Right lobe of liver (tissue), 6 donors: ENCODE data around the gene DAPK2. TPM values are rescaled to one million over a fixed set of nuclear protein-coding genes. Genes with fewer than 3 reads are reported as not detected.

Experiments used
- ATAC-seq, 4 donors: fragments of 200-7000 bp; cut with Tn5 transposase; one replicate each; pipeline ENCODE4 v1.9.1; 2020; ENCODE audit warnings: mild to moderate bottlenecking in 4 of 4, moderate library complexity in 4 of 4
- DNase-seq, 3 donors: peaks; one replicate each; pipeline ENCODE4 v3.0.0-alpha.2; 2020
- H3K27ac ChIP-seq, 3 donors: fragments of 200-600 bp; one replicate each; pipeline ENCODE4 v1.8.0; 2022
- H3K27me3 ChIP-seq, 2 donors: fragments of 200-600 bp; one replicate each; pipeline ENCODE4 v1.8.0; 2022
- H3K36me3 ChIP-seq, 4 donors: fragments of 200-600 bp; sonication (generic) in 1 of 4; one replicate each; pipeline versions ENCODE4 v1.5.1 to v1.8.0; 2017 to 2022; ENCODE audit warnings: control low read depth in 1 of 4
- H3K4me1 ChIP-seq, 4 donors: fragments of 200-600 bp; sonication (generic) in 1 of 4; one replicate each; pipeline versions ENCODE4 v1.5.1 to v1.8.0; 2017 to 2022; ENCODE audit warnings: control low read depth in 1 of 4
- H3K4me3 ChIP-seq, 3 donors: fragments of 200-600 bp; one replicate each; pipeline ENCODE4 v1.8.0; 2022
- H3K9me3 ChIP-seq, 4 donors: fragments of 200-600 bp; sonication (generic) in 1 of 4; one replicate each; pipeline versions ENCODE4 v1.5.1 to v1.8.0; 2017 to 2022; ENCODE audit warnings: control low read depth in 1 of 4
- CTCF ChIP-seq, 4 donors: fragments of 200-600 bp in 3 of 4; fragments of 450-650 bp in 1 of 4; IDR thresholded peaks; one replicate each; pipeline versions ENCODE4 v1.5.1 to v1.8.0; 2016 to 2022; ENCODE audit warnings: antibody characterized with exemption in 4 of 4, mild to moderate bottlenecking in 2 of 4
- POLR2A ChIP-seq: fragments of 450-650 bp; IDR thresholded peaks from one replicate; pipeline ENCODE4 v1.6.1; 2017; ENCODE audit warnings: antibody characterized with exemption, mild to moderate bottlenecking
- whole genome bisulfite sequencing: methylation state at CpG from one replicate; pipeline ENCODE4 v1.1.6; 2018; ENCODE audit warnings: low coverage, low lambda C conversion rate; ENCODE audit not compliant: insufficient coverage; ENCODE audit errors: missing lambda C conversion rate; 5-methylcytosine and 5-hydroxymethylcytosine counted together
- intact Hi-C, 2 donors: fragments of 100-400 bp; cut with DNase I; formaldehyde crosslinking; loops; one replicate each; pipeline versions ENCODE4 v1.11.2 to v1.14.1; 2022
- total RNA-seq, 6 experiments: library from RNA; depleted of rRNA in 2 of 6; stranded (reverse); fragments of >200 nt in 2 of 6; fragmentation: NEBNext Ultra II Directional in 3 of 6; extraction: Animal tissue kit (Norgen Biotek cat#: 25700) in 3 of 6; gene quantifications; one replicate each; pipeline versions ENCODE4 v1.1.0 to v1.2.4, GENCODE V29; 2016 to 2023
- donor health status: DM: no; HTN: yes; CAD: no.
- donor health status: DM: no; HTN: no; CAD: no.
- donor health status: DM: no; HTN: no; CAD: no.
- donor health status: DM: no; HTN: yes; CAD: no.
- donor health status: DM: no; HTN: yes; CAD: no.

DAPK2 gene
- total RNA-seq, 6 experiments from 2014 or later = 1.5 to 11.5 (median 4.7) TPM

DNA sequence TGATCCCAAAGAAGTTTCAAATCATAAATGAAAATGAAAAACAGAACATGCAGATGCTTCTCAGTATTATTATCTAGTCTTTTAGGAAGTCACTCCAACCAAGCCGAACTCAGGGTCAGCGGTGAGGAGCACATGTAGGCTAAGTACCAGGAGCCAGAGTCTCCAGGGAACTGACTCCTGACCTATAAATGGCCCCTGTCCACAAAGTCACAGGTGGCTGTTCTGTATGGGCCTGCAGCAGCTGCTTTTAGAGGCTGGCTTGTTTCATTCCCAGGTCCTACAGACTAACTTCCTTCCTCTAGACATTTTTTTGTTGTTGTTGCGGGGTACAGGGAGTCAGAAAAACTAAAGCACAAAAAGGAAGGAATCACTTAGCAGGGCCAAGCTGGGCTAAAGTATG lies 54.6 kb downstream of the DAPK2 start:
- TF ChIP-seq CTCF (IDR thresholded peaks at IDR 0.05) (no peak), POLR2A (no peak)
- intact Hi-C loops = no loop called here
- 64% methylated on average over 3 of the region's 3 CpGs for WGBS
- Histone ChIP-seq H3K36me3 (no peaks in the 10 kb centered on the region), H3K9me3 (no peaks in the 10 kb centered on the region), H3K4me1 (no peaks in the 10 kb centered on the region), H3K4me3 (no peak overlapping the region), H3K27me3 (no peaks in the 10 kb centered on the region), H3K27ac (no peak overlapping the region)
- ATAC-seq (peak in 1 of 4 donors; percentile 39), DNase-seq (no peak)

DNA sequence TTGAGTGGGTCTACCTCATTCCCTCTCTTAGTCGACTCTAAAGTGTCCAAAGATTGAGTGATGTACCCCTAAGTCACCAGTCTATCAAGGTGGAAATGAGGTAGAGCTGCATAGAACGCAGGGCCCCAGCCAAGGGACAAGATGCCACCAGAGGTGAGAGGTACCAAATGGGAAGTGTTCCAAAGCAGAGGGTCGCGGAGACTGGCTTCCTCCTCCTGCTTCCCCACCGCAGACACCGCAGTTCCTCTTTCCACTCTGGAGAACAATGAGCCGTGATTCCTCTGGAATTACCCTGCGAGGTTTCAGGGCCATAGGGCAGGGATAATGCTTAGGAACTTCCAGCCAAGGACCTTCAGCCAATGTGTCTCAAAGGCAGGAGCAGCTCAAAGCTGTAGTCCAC lies 55.8 kb downstream of the DAPK2 start:
- H3K9me3 ChIP-seq = no peaks in the 10 kb centered on the region

GRCh38 chr15:63987796-63988378 lies 58.4 kb downstream of the DAPK2 start:
- intact Hi-C loops = no loop called here
- Histone ChIP-seq H3K9me3 (no peaks in the 10 kb centered on the region), H3K36me3 (no peaks in the 10 kb centered on the region), H3K4me3 (no peak overlapping the region), H3K27me3 (no peaks in the 10 kb centered on the region), H3K4me1 (no peaks in the 10 kb centered on the region), H3K27ac (no peak overlapping the region)
- TF ChIP-seq POLR2A = no peak
- no peak for TF ChIP-seq CTCF (IDR thresholded peaks at IDR 0.05)
- DNase-seq (no peak), ATAC-seq (no peak)
- WGBS = 81% methylated on average over 4 of the region's 4 CpGs

More for the DNA sequence above, 55.8 kb downstream of the DAPK2 start:
- no peak for DNase-seq
- no peak overlapping the region for H3K4me3 ChIP-seq
- TF ChIP-seq POLR2A (no peak), CTCF (IDR thresholded peaks at IDR 0.05) (no peak)
- intact Hi-C loops = no loop called here
- H3K4me1 ChIP-seq = no peaks in the 10 kb centered on the region
- WGBS = 61% methylated on average over 2 of the region's 8 CpGs
- no peaks in the 10 kb centered on the region for H3K36me3 ChIP-seq
- peak; percentile 6 to 23 (median 11) for ATAC-seq
- H3K27me3 ChIP-seq = no peaks in the 10 kb centered on the region
- H3K27ac ChIP-seq = no peak overlapping the region

DNA sequence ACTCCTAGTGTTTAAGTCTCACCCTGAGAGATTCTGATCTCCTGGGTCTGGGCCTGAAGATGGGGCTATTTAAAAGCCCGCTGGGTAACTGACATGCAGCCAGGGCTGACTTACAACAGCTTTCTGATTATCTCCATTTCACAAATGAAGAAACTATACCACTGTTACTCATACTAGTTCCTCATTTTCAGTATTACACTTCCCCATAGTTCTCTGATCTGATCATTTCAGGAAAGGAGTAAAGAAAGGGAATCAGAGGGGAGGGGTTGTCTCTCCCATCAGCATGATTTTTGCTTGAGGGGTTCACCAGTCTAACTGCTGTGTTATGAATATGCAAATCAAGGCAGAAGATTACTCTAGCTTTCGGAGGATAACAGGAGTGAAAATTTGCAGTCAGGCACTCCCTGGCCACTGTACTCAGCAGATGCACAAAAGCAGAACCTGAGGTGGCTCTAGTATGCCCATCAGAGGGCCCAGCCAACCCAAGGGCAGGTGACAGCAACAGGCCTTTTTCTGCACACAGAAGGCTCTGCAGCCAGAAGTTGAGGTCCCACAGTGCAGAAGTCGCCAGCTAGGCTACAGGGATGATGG lies 59.4 kb downstream of the DAPK2 start:
- WGBS = 72% methylated on average over 2 of the region's 3 CpGs
- no peaks in the 10 kb centered on the region for H3K9me3 ChIP-seq

More for the DNA sequence above, 59.4 kb downstream of the DAPK2 start:
- DNase-seq = no peak
- ATAC-seq = peak; percentile 21 to 58 (median 28)
- Histone ChIP-seq H3K27ac (no peak overlapping the region), H3K4me3 (no peak overlapping the region), H3K36me3 (no peaks in the 10 kb centered on the region), H3K27me3 (no peaks in the 10 kb centered on the region), H3K4me1 (no peaks in the 10 kb centered on the region)
- intact Hi-C loops = no loop called here
- no peak for TF ChIP-seq CTCF (IDR thresholded peaks at IDR 0.05)
- no peak for TF ChIP-seq POLR2A
